Motor neuron (in vitro differentiated cells): ENCODE results near the gene P3R3URF. TPM values are rescaled to one million over a fixed set of nuclear protein-coding genes. Genes with fewer than 3 reads are reported as not detected.

Source experiments
- ATAC-seq, 8 experiments: fragments of 200-7000 bp; cut with Tn5 transposase; replicated peaks in 6 of 8; 2 replicates each; pipeline ENCODE4 v1.8.0; 2021; ENCODE audit warnings: mild to moderate bottlenecking in 8 of 8, moderate library complexity in 8 of 8
- H3K27ac ChIP-seq, 2 donors: fragments of 250-450 bp; sonication (Bioruptor Pico); 2 replicates each; pipeline ENCODE4 v1.9.0; 2021; ENCODE audit warnings: antibody characterized with exemption in 2 of 2, mild to moderate bottlenecking in 2 of 2, moderate library complexity in 1 of 2
- H3K4me1 ChIP-seq, 2 donors: fragments of 250-450 bp; sonication (Bioruptor Pico); replicated peaks in 1 of 2; 2 replicates each; pipeline ENCODE4 v1.6.1; 2021; ENCODE audit warnings: antibody characterized with exemption in 2 of 2, mild to moderate bottlenecking in 2 of 2, moderate library complexity in 1 of 2
- H3K4me3 ChIP-seq, 5 donors: fragments of 250-450 bp; sonication (Bioruptor Pico); 2 replicates each; pipeline ENCODE4 v1.9.0; 2021; ENCODE audit warnings: antibody characterized with exemption in 5 of 5, mild to moderate bottlenecking in 5 of 5, moderate library complexity in 4 of 5
- WGBS, 10 experiments: fragments of 450-650 bp; shearing (Covaris generic); methylation state at CpG; one replicate each; pipeline ENCODE4 v1.0.0; 2022; 5-methylcytosine and 5-hydroxymethylcytosine counted together
- in situ Hi-C, 9 experiments: fragments of 400-800 bp; cut with MboI; loops; one replicate each; pipeline ENCODE4 v1.15.0; 2021; ENCODE audit warnings: low sequenced_read_pairs in 9 of 9, low pct_unique_long_range_greater_than_20kb in 2 of 9; ENCODE audit not compliant: unreplicated experiment in 9 of 9
- total RNA-seq, 8 experiments: library from RNA; unstranded; fragments of 300-600 nt; gene quantifications; 2 replicates each; pipeline versions ENCODE4 v1.2.3 to v1.2.4, GENCODE V29; 2022

Gene P3R3URF
- total RNA-seq, 8 experiments from 2014 or later = not detected

DNA sequence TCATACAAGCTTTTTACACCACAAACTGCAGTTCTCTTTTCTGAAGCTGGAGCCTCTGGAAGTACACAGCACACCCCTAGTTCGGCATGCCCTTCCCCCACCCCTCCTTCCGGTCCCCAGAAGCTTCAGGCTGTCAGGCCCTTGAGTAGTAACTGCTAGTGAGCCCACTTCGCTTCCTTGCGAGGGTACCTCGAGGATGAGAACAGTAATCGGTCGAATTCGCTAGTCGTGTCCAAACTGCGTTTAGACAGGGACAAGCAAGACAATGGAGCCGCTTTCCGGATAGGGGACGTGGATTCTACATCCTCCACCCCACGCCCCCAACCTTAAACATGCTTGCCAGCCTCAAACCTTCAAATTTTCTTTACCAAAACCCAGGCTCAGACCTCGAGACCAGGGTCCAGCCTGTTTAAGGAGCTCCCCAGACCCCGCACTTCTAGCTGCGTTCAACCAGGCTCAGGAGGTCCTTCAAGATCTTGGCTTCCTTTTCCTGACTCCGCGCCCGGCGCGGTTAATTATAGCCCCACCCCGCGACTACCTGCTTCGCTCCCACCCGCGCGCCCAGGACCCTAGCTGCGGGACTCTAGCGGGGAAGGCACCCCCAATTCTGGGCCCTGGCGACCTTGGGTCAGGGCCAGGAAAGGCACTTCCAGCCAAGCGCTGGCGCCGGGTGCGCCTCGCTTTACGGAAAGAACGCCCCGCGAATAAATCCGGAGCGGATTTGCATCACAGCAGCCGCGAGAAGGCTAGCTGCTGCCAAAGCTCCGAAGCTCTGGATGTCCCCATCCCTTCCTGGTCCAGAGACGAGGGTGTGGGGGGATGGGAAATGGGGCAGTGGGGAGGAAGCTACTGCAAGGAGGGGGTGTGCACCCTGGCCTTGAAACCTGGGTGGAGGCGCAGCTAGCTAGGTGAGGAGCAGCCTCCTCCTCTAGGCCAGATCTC lies 9.5 kb downstream of the P3R3URF start:
- peak in 4 of 8 experiments; percentile 14 to 68 (median 49) for ATAC-seq
- peak overlapping the region in 1 of 5 donors; percentile 11 for H3K4me3 ChIP-seq
- 0 to 100% (median 35%) methylated on average over 1 to 37 of the region's 47 CpGs; no CpG with 5 or more reads in 1 of the 10 experiments for WGBS, 10 experiments
- peaks cover 0 to 5% of the 10 kb centered on the region in 2 donors for H3K4me1 ChIP-seq
- no peak overlapping the region for H3K27ac ChIP-seq
- in situ Hi-C loops = no loop called here

DNA sequence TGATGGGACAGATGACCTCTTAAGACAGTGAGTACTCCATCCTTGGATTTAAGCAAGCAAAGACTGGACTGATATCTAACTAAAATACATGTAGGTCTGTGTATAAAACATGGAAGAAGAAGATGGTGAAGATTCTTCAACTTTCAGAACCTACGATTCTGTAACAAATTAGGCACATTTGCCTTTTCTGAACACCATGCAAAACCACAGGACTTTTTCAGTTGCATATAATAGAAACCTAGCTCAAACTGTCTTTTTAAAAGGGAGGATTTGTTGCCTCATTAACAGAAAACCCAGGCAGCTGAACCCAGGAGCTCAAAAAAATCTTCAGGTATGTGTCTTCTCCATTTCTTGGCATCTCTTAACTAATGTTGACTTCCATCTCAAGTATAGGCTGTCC lies 16.1 kb downstream of the P3R3URF start:
- no peak overlapping the region for H3K4me3 ChIP-seq
- no peak for ATAC-seq
- no peaks in the 10 kb centered on the region for H3K4me1 ChIP-seq
- no peak overlapping the region for H3K27ac ChIP-seq
- in situ Hi-C loops = no loop called here
- WGBS, 10 experiments = 18 to 90% (median 73%) methylated on average over 1 of the region's 1 CpG; no CpG with 5 or more reads in 1 of the 10 experiments

DNA sequence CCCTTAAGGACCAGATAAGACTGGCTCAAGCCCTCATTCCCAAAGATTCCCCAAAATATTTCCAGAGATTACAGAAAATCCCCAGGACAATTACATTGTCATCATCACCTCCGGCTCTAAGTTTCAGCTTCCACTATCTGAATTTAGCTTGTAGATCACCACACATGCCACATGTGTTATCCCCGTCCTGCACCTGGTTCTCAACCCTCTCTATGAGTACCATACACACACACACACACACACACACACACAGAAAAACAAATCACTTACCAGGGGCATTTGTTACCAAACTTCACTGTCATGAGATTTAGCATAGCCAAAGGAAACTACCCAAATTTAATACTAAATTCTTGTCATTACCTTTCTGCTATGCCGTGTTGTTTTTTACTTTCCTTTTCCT lies 16.8 kb downstream of the P3R3URF start:
- 25 to 95% (median 72%) methylated on average over 1 to 3 of the region's 3 CpGs for WGBS, 10 experiments
- H3K27ac ChIP-seq = no peak overlapping the region
- no peak for ATAC-seq
- no peaks in the 10 kb centered on the region for H3K4me1 ChIP-seq
- H3K4me3 ChIP-seq = no peak overlapping the region
- in situ Hi-C loops = no loop called here

DNA sequence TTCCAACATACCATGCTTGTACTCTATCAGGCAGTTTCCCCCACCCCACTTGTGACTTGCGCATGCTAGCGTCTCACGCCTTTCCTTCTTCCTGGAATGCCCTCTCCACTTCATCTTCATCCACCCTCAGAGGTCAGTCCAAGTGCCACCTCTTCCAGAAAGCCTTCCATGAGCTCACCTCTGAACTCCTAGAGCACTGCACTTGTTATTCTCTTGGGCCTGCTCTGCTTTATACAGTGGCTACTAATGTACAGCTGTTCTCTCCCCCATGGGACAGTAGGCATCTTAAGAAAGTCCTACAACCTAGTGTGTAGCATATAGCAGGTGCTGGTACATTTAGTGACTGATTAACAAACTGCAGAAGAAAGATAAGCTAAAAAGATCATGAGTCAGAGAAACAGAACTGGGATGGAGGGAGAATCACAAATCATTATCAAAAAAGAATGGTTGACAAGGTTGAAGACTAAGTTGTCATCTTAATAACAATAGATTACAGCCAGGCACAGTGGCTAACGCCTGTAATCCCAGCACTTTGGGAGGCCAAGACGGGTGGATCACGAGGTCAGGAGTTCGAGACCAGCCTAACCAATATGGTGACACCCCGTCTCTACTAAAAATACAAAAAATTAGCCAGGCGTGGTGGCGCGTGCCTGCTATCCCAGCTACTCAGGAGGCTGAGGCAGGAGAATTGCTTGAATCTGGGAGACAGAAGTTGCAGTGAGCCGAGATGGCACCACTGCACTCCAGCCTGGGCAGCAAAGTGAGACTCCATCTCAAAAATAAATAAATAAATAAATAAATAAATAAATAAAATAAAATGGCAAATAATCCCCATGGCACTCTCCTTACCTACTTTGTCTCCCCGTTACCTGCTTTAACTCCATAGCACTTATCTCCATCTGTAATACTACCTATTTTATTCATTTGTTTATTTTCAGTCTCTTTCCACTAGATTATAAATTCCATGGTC lies 17.7 kb downstream of the P3R3URF start:
- 30 to 100% (median 91%) methylated on average over 1 to 13 of the region's 13 CpGs; no CpG with 5 or more reads in 1 of the 10 experiments for WGBS, 10 experiments
- no peak for ATAC-seq
- in situ Hi-C loops = no loop called here

DNA sequence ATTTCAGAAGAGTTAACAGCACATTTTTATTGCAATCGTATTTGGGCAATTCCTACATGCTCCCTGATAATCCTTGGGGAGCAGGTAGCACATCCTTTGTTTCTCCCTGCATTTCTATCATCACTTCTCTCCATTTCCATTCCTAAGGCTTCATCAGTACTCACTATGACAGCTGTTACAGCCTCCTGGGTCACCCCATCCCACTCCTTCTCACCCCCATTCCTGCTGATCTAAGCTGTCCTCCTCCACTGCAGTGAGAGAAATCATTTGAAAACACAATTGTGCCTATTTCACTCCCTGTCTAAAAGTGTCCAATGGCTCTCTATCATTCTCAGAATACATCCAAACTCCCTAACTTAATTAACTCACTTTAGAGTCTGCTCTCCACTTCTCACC lies 18.4 kb downstream of the P3R3URF start:
- in situ Hi-C loops = no loop called here
- no peaks in the 10 kb centered on the region for H3K4me1 ChIP-seq
- ATAC-seq = no peak
- 33 to 100% (median 100%) methylated on average over 1 of the region's 1 CpG; no CpG with 5 or more reads in 3 of the 10 experiments for WGBS, 10 experiments
- H3K4me3 ChIP-seq = no peak overlapping the region
- H3K27ac ChIP-seq = no peak overlapping the region

More for the DNA sequence above, 17.7 kb downstream of the P3R3URF start:
- Histone ChIP-seq H3K27ac (no peak overlapping the region), H3K4me1 (no peaks in the 10 kb centered on the region), H3K4me3 (no peak overlapping the region)

DNA sequence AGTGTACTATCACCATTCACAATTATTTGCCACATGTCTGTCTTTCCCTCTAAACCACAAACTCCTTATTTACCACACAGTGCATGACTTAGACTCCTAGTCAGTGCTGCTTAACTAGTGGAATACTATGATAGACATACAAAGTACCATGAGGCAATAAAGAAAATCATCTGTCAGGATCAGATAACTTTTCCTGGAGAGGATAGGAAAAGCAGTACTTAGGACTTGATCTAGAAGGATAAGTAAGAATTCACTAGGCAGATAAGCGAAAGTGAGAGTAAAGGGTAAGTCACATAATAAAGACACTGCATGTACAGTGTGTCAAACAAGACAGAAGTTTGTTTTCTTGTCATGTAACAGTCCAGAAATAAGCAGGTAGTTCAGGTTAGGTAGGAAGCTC lies 22.6 kb downstream of the P3R3URF start:
- Histone ChIP-seq H3K4me1 (no peaks in the 10 kb centered on the region), H3K27ac (no peak overlapping the region), H3K4me3 (no peak overlapping the region)
- 56 to 100% (median 96%) methylated on average over 1 of the region's 1 CpG; no CpG with 5 or more reads in 2 of the 10 experiments for WGBS, 10 experiments
- in situ Hi-C loops = no loop called here
- ATAC-seq = no peak

DNA sequence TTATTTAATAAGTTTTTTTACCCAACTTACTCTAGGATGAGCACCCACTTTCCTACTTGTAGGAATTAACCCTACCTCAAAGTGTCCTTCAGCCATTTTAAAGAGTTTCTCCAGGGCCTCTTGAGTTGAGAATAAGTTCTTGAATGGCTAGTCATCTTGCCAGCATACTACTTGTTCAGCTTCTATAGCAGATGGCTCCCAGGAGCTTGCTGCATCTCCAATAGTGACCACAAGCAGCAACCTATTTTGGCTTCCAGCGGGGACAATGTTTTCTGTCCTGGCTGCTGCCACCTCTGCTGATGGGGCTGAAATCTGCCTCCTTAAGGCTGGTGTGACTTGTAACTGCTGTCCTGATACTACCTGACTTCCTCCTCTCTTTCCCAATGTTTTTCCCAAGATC lies 23.1 kb downstream of the P3R3URF start:
- Histone ChIP-seq H3K27ac (no peak overlapping the region), H3K4me3 (no peak overlapping the region), H3K4me1 (no peaks in the 10 kb centered on the region)
- in situ Hi-C loops = no loop called here
- 80 to 91% (median 80%) methylated on average over 1 of the region's 1 CpG; no CpG with 5 or more reads in 7 of the 10 experiments for WGBS, 10 experiments
- ATAC-seq = no peak

DNA sequence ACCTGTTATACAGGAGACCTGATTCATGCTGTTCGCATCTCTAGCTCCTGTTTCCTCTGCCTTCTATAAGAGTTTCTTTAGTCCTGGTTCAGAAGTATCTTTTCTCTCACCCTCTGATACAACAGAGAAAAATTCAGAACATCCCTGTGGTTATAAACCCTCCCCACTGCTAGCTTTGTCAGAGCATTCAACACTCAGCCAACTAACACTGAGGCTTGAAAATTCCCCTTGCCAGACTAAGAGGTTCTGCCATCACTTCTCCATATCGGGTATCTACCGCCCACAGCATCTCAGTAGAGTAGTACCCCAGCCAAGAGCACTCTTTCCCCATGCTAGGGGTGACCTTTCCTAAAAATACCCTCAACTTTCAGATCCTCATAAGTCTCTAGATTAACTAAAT lies 24.3 kb downstream of the P3R3URF start:
- 14 to 100% (median 93%) methylated on average over 1 to 3 of the region's 3 CpGs; no CpG with 5 or more reads in 3 of the 10 experiments for WGBS, 10 experiments
- no peak overlapping the region for H3K4me3 ChIP-seq
- in situ Hi-C loops = no loop called here
- H3K4me1 ChIP-seq = no peaks in the 10 kb centered on the region
- no peak for ATAC-seq
- no peak overlapping the region for H3K27ac ChIP-seq

DNA sequence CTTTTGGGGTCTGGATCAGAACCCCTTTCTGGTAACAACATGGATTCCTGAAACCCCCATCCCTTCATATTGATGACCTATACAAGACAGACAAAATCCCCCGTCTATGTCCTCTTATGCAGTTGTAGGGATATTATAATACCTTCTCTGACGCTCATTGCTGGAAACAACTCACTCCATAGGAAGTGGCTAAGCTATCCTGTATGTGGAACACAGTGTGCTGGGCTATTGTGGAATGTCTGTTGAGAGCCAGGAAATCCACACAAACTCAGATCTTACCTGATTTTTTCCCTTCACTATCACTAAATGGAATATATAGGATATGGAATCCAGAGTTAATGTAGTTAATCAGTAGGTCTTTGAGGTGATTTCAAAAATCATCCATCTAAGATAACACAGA lies 26.2 kb downstream of the P3R3URF start:
- no peaks in the 10 kb centered on the region for H3K4me1 ChIP-seq
- no peak overlapping the region for H3K4me3 ChIP-seq
- ATAC-seq = no peak
- H3K27ac ChIP-seq = no peak overlapping the region
- in situ Hi-C loops = no loop called here
- 0 to 100% (median 75%) methylated on average over 1 to 2 of the region's 2 CpGs; no CpG with 5 or more reads in 2 of the 10 experiments for WGBS, 10 experiments

DNA sequence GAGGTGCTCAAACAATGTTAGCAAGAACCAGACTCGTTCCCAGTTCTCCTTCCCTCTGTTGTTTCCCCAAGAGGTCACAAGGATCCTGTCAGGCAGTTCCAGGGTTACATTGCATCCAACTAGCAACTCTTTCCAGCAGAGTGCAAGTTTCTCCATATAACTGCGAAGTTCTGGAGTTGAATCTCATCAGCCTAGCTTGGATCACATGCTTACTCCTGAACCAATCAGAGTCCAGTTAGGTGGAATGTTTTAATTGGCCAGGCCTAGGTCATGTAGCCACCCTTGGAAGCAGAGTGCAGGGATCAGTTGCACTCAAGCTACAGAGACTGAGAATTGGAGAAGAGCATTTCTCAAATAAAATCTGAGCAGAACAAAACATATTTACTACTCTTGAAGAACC lies 28.0 kb downstream of the P3R3URF start:
- no peak overlapping the region for H3K27ac ChIP-seq
- in situ Hi-C loops = no loop called here
- peak in 1 of 8 experiments; percentile 29 for ATAC-seq
- H3K4me1 ChIP-seq = no peaks in the 10 kb centered on the region
- 0 to 92% (median 76%) methylated on average over 1 to 2 of the region's 2 CpGs; no CpG with 5 or more reads in 3 of the 10 experiments for WGBS, 10 experiments
- H3K4me3 ChIP-seq = no peak overlapping the region

DNA sequence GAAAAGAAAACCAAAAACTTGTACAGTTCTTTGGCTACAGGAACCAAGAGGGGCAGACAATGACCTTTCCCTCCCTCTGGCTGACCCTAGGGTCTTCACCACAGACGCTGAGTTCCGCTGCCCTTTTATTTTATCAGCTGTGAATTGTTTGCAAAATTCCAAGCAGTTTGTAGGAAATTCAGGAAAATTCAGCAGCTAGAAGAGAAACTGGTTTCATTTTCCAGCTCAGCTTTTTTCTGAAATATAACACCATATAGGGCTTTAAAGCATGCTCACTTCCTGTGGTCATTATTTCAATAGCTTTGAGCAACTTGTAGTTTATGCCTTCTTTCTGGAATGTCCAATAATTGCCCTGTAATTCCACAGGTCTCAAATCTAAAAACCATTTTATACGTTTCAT lies 38.4 kb downstream of the P3R3URF start:
- Histone ChIP-seq H3K4me1 (peaks cover 7 to 8% of the 10 kb centered on the region in 2 donors), H3K27ac (no peak overlapping the region), H3K4me3 (no peak overlapping the region)
- 0 to 100% (median 68%) methylated on average over 1 to 3 of the region's 3 CpGs for WGBS, 10 experiments
- no peak for ATAC-seq
- in situ Hi-C loops = no loop called here

DNA sequence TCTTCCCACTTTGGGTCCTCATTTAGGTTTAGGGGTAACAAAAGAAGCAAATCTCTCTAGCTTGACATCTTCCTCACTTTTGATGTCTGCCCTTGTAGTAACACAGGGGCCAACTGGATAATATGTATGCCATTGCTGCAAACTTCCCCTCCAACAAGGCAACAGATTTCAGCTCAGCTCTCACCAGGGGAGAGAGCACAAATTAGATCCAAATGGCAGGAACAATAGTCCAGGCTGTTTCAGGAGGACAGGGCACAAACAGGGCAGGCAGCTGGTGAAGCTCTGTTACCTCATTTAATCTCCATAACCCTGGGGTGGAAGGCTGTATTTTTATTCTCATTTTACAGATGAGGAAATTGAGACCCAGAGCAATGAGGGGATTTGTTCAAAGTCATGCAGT lies 39.6 kb downstream of the P3R3URF start:
- Histone ChIP-seq H3K4me3 (no peak overlapping the region), H3K27ac (no peak overlapping the region), H3K4me1 (peaks cover 7 to 8% of the 10 kb centered on the region in 2 donors)
- no peak for ATAC-seq
- in situ Hi-C loops = no loop called here
